Limb (tissue), 2 donors: ENCODE data around the gene STARD5.
"Not testable (repeated sequence)": the region's sequence is repeated elsewhere in the genome, so short reads cannot be mapped to it uniquely, and the experiment has no call there.

ENCODE experiments used
- DNase-seq, 2 donors: peaks; one replicate each; pipeline ENCODE4 v3.0.0-alpha.2; 2016; ENCODE audit errors: extremely low spot score in 2 of 2

Gene STARD5

GRCh38 chr15:81323944-81324881 lies at the start of gene STARD5:
STARD5 (minus strand) TSS chr15:81324141; CDS start chr15:81324099, 42 bp downstream.
- DNase-seq: peak; percentile 98

- no peak for DNase-seq
Observed at GRCh38 chr15:81373176-81373575, 49.2 kb upstream of the STARD5 start.

- no peak for DNase-seq
Observed at GRCh38 chr15:81372575-81372974, 48.6 kb upstream of the STARD5 start.

- DNase-seq: peak in 1 of 2 donors; percentile 35
Observed at GRCh38 chr15:81363718-81364500, 40.0 kb upstream of the STARD5 start.

GRCh38 chr15:81363276-81363675 lies 39.3 kb upstream of the STARD5 start:
- DNase-seq: peak in 1 of 2 donors; percentile 10

GRCh38 chr15:81362790-81363189 lies 38.8 kb upstream of the STARD5 start:
- no peak for DNase-seq

- no peak for DNase-seq
Observed at GRCh38 chr15:81361891-81362290, 38.0 kb upstream of the STARD5 start.

- DNase-seq: no peak
Observed at GRCh38 chr15:81360491-81360890, 36.5 kb upstream of the STARD5 start.

GRCh38 chr15:81358248-81358647 lies 34.3 kb upstream of the STARD5 start:
- DNase-seq: no peak

DNA sequence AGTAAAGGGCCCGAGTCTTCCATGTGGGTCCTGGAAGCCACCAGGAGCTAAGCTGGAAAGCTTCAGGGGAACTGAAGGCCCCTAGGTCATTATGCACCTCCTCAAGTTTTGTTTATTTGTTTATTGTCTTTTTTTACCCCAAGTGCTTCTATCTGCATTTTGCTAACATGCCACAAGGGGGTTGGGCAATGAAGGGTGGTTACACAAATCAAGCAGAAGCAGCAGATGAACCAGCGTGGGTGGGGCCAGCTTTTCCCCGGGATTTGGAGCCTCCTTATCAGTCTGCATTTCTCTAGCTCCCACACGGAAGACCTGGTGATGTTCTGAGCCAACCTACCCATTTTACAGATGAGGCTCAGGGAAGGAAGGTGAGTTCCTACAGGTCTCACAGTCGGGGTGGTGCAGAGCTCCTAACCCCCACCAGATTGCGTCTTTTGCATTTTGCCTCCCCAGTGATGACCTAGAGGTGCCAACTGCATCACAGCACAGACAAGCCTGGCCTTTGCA lies 33.3 kb upstream of the STARD5 start:
- no peak for DNase-seq

DNA sequence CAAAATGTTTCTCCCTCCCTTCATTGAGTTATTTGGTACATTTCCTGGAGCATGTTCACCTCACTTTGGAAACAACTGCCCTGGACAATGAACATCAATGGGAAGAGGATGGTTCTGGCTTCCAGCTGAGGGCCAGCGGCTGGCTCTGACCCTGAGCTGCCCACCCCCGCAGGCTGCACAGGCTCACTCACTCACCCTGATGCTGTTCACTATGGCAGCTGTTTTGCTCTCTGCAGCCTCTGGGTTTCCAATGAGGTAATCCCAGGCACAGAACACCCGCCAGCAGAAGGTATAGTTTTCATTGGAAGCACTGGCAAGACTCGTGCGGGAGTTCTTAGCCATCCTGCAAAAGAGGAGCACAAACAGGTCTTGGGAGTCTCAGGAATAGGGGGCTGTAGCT lies 32.3 kb upstream of the STARD5 start:
- no peak for DNase-seq

GRCh38 chr15:81351651-81352050 lies 27.7 kb upstream of the STARD5 start:
- no peak for DNase-seq

DNA sequence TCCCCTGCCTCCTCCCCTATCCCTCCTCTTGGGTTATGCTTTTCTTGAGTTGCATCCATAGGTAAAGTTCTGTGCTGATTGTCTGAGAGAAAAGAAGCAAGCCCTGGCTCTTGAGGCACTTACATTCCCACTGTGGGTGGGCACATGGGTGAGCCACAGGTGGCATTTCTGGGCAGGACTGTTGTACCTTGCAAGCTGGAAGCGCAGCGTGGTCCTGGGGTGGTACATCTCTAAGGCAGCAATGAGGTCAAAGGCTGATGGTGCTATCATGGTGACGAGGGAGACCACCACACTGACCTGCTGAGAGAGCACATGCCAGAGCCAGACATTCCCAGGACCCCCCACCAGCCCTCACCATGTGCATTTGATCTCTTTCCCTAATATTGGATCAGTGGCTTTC lies 25.3 kb upstream of the STARD5 start:
- DNase-seq: no peak

DNA sequence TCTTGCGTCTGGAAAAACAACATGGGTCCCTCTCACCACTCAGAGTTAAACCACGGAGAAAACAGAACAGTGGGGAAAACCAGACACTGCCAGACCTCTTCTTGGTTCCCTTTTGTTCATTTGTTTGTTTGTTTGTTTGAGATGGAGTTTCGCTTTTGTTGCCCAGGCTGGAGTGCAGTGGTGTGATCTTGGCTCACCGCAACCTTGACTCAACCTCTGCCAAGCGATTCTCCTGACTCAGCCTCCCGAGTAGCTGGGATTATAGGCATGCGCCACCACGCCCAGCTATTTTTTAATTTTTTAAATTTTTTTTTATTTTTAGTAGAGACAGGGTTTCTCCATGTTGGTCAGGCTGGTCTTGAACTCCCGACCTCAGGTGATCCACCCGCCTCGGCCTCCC lies 24.8 kb upstream of the STARD5 start:
- not testable (repeated sequence) for DNase-seq

- DNase-seq: no peak
Observed at GRCh38 chr15:81347910-81348309, 24.0 kb upstream of the STARD5 start.

- DNase-seq: no peak
Observed at GRCh38 chr15:81346611-81347010, 22.7 kb upstream of the STARD5 start.

- DNase-seq: no peak
Observed at GRCh38 chr15:81343371-81343770, 19.4 kb upstream of the STARD5 start.

DNA sequence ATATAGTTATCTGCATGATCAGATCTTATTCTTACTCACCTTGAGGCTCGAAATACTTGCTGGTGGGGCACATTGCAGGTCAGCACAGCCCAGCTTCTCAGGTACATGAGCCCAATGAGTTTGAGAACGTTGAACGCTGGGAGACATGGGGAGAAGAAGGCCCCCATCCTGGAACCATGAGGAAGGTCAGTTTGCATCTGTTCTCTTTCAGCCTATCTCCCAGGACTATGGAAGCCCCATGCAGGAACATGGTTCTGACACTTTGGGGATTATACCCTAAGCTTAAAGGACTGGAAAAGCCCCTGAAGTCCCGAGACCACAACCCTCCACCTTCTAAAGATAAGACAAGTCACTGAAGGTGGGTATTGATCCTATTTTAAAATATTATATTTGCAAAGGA lies 17.4 kb upstream of the STARD5 start:
- no peak for DNase-seq

DNA sequence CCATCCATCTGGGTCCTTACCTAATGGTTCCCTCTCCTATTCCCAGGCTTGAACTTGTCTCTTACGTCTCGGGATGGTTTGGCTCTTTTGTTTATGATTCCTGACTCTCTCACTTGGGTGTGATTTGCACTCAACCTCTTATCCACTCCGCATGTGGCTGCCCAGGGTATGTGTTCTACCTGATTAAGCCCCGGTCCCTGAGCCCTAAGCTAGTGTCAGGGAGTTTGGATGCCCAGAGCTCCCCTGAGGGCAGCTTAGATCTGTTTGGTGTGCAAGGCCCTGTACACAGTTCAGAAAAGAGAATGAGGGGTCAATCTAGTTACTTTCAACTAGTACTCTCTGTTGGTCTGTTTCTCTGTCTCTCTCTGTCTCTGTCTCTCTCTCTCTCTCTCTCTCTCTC lies 15.9 kb upstream of the STARD5 start:
- DNase-seq: no peak

DNA sequence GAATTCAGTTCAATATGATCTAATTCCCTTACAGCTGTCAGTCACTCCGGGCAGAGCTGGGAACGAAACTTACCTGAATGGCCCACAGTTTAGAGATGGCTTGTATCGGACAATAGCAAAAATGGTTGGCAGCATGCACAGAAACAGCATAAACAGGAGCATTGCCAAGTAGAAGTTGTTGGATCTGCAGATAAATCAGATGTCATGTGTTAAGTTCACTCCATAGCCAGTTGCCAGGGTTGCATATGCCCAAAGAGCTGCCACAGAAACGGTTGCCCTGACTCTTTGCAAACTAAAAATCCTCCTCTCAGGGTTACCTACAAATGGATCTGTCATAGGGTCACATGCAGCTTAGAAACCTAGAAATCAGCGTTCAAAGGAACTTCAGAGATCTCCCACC lies 15.4 kb upstream of the STARD5 start:
- DNase-seq: no peak

GRCh38 chr15:81338170-81339007 lies 14.4 kb upstream of the STARD5 start:
- peak in 1 of 2 donors; percentile 54 for DNase-seq
